A673 (cell line): ENCODE measurements around the gene PCGF6. TPM values are rescaled to one million over a fixed set of nuclear protein-coding genes. Genes with fewer than 3 reads are reported as not detected.
A peak's percentile ranks its signal among the peaks of the same experiment; 100 is the strongest.

Source experiments
- BruUV-seq: library from RNA; stranded (reverse); fragments of 400-500 nt; replicated peaks from 2 replicates; lab custom pipeline; 2021; lab: Mats Ljungman, UMichigan
- CTCF ChIA-PET: fragments of 300-600 bp; sonication (Branson Sonifier 250); formaldehyde crosslinking; loops from one replicate; lab custom pipeline; 2022; ENCODE audit warnings: antibody characterized with exemption; lab: Charles Lee
- POLR2A ChIA-PET: fragments of 300-600 bp; sonication (Branson Sonifier 250); formaldehyde crosslinking; loops from one replicate; lab custom pipeline; 2022; ENCODE audit warnings: antibody characterized with exemption; ENCODE audit not compliant: low non-redundant PET; lab: Charles Lee
- DNase-seq: peaks from one replicate; pipeline ENCODE4 v3.0.0-alpha.2; 2015; ENCODE audit warnings: low spot score
- H3K27ac ChIP-seq: fragments of 200-600 bp; sonication (generic); 2 replicates; pipeline ENCODE4 v1.5.1; 2016; ENCODE audit warnings: mixed run types, low read depth, mild to moderate bottlenecking, mixed read lengths, antibody characterized with exemption, low read length; ENCODE audit not compliant: poor library complexity, severe bottlenecking
- H3K27me3 ChIP-seq: fragments of 200-600 bp; sonication (generic); replicated peaks from 2 replicates; pipeline ENCODE4 v1.6.1; 2017; ENCODE audit warnings: mixed run types, low read depth, mild to moderate bottlenecking, mixed read lengths, antibody characterized with exemption, low read length; ENCODE audit not compliant: insufficient read depth, poor library complexity
- H3K36me3 ChIP-seq: fragments of 200-600 bp; sonication (generic); 2 replicates; pipeline ENCODE4 v1.6.1; 2016; ENCODE audit warnings: mixed run types, mild to moderate bottlenecking, mixed read lengths, antibody characterized with exemption, low read length; ENCODE audit not compliant: insufficient read depth, poor library complexity, severe bottlenecking
- H3K4me1 ChIP-seq: fragments of 200-600 bp; sonication (generic); 2 replicates; pipeline ENCODE4 v1.6.1; 2017; ENCODE audit warnings: mixed run types, mild to moderate bottlenecking, mixed read lengths, antibody characterized with exemption, low read length; ENCODE audit not compliant: insufficient read depth, poor library complexity, severe bottlenecking
- H3K4me3 ChIP-seq: fragments of 200-600 bp; sonication (generic); 2 replicates; pipeline ENCODE4 v1.5.1; 2016; ENCODE audit warnings: low read depth, mixed run types, mild to moderate bottlenecking, mixed read lengths, low read length; ENCODE audit not compliant: poor library complexity, severe bottlenecking
- H3K9me3 ChIP-seq: fragments of 200-600 bp; sonication (generic); 2 replicates; pipeline ENCODE4 v1.6.1; 2016; ENCODE audit warnings: mixed run types, low read depth, mild to moderate bottlenecking, mixed read lengths, antibody characterized with exemption, low read length; ENCODE audit not compliant: poor library complexity, severe bottlenecking
- CTCF ChIP-seq: fragments of 300-800, 200-600 bp; sonication (generic); conservative IDR thresholded peaks from 2 replicates; pipeline ENCODE4 v1.5.1; 2017; ENCODE audit warnings: low read depth, mild to moderate bottlenecking, antibody characterized with exemption, low read length, moderate library complexity, mixed read lengths
- EZH2 ChIP-seq: fragments of 200-600 bp; sonication (generic); IDR thresholded peaks from 2 replicates; pipeline ENCODE4 v1.6.1; 2017; ENCODE audit warnings: borderline replicate concordance, low read depth, mild to moderate bottlenecking, mixed read lengths, antibody characterized with exemption, low read length; ENCODE audit not compliant: poor library complexity, severe bottlenecking
- intact Hi-C: fragments of 100-400 bp; cut with micrococcal nuclease; formaldehyde crosslinking; loops from one replicate; pipeline ENCODE4 v1.10.0; 2022; ENCODE audit not compliant: unreplicated experiment
- total RNA-seq: library from RNA; stranded (reverse); gene quantifications from 2 replicates; pipeline ENCODE4 v1.2.3, GENCODE V29; 2021

Gene PCGF6
- total RNA-seq, 1 experiment from 2014 or later: 22.5 TPM

- no TSS peak for BruUV-seq
- intact Hi-C loops: no loop called here
- ChIA-PET CTCF (interaction anchor here (0.6 to 1.3 kb wide), 3 partner anchors 206 to 904 kb away, joined by 4 to 14 read pairs (median 4); partner anchors contain the start of gene CNNM2), POLR2A (interaction anchor here (0.6 kb wide), 1 partner anchor 265 kb away, joined by 4 read pairs; no protein-coding TSS in a partner anchor)
- Histone ChIP-seq H3K36me3 (no peaks in the 10 kb centered on the region), H3K27me3 (peaks cover 18% of the 10 kb centered on the region), H3K27ac (no peak within 1 kb of the TSS), H3K4me3 (peak within 1 kb of the TSS; percentile 57), H3K4me1 (peaks cover 20% of the 10 kb centered on the region), H3K9me3 (no peaks in the 10 kb centered on the region)
- peak; percentile 90 for DNase-seq
- TF ChIP-seq CTCF (0 out of 2 replicates have a peak, but pooled peaks have one; percentile 17), EZH2 (no peak)
Observed at GRCh38 chr10:103276896-103277712, 73.8 kb downstream of the PCGF6 start, which contains the start of gene INA. INA (plus strand) TSS chr10:103277138; CDS start chr10:103277212, 74 bp downstream.

GRCh38 chr10:103276251-103276895 is 74.6 kb downstream of the PCGF6 start:
- no TSS peak for BruUV-seq
- H3K36me3 ChIP-seq: no peaks in the 10 kb centered on the region
- no peaks in the 10 kb centered on the region for H3K9me3 ChIP-seq
- intact Hi-C loops: no loop called here
- peaks cover 20% of the 10 kb centered on the region for H3K4me1 ChIP-seq
- CTCF ChIA-PET: interaction anchor here (1.3 kb wide), 1 partner anchor 358 kb away, joined by 4 read pairs; the partner anchor contains the start of gene CNNM2
- TF ChIP-seq EZH2 (no peak), CTCF (no peak)
- H3K4me3 ChIP-seq: peak overlapping the region; percentile 57
- no peak overlapping the region for H3K27ac ChIP-seq
- POLR2A ChIA-PET: no interaction called here
- H3K27me3 ChIP-seq: peaks cover 18% of the 10 kb centered on the region
- no peak for DNase-seq

GRCh38 chr10:103273041-103273441 is 77.9 kb downstream of the PCGF6 start:
- Histone ChIP-seq H3K27me3 (peaks cover 15% of the 10 kb centered on the region), H3K9me3 (no peaks in the 10 kb centered on the region), H3K4me3 (no peak overlapping the region), H3K36me3 (no peaks in the 10 kb centered on the region), H3K4me1 (peaks cover 17% of the 10 kb centered on the region), H3K27ac (no peak overlapping the region)
- CTCF ChIA-PET: no interaction called here
- no TSS peak for BruUV-seq
- peak; percentile 61 for DNase-seq
- TF ChIP-seq EZH2 (no peak), CTCF (no peak)
- intact Hi-C loops: no loop called here
- POLR2A ChIA-PET: no interaction called here
